HG03064 (cell line): ENCODE data around the gene RAB18.
"Not testable (repeated sequence)": the region's sequence is repeated elsewhere in the genome, so short reads cannot be mapped to it uniquely, and the experiment has no call there.

ENCODE experiments used
- ATAC-seq: cut with Tn5 transposase; IDR thresholded peaks from one replicate; pipeline ENCODE4 v1.9.1; 2021; ENCODE audit warnings: low read depth; ENCODE audit not compliant: unreplicated experiment

The RAB18 gene

DNA sequence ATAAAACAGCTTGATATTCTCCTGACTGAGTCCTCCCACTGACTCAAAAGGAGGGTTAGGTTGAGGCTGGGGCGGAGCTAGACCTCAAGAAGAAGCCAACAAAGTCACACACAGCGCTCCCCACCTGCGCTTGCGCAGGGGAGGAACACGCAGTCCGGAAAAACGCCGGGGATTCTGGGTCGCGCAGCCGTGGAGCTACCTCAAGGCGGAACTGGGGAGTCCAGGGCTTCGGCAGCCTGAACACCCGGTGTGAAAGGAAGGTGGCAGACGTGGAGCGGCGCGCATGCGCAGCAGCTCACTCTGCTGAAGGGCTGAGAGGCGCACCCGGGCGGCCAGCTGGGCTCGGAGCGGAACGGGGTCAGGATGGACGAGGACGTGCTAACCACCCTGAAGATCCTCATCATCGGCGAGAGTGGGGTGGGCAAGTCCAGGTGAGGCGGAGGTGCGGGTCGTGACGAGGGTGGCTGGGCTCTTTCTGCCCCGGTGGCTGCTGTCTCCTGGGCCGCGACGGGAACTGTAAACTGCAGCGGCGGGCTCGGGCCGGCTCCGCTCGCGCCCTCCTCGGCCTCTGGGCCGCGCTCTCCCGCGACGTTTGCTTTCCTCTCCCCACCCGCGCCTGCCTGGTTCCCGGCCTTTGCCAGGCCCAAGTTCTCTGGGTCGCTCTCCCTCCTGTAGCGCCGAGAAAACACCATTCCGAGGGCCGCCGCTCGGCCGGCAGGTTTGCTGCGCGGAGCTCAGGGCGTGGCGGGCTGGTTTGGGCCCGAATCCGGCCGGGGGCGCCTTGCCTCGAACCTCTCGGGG lies at the start of gene RAB18:
Gene RAB18, plus strand, starts transcription at position 298 of the 801 bp plus-strand sequence. Its CDS starts 66 bp downstream, at position 364.
- ATAC-seq = peak; percentile 95

- ATAC-seq = no peak
Observed at GRCh38 chr10:27454837-27455236, 49.3 kb upstream of the RAB18 start.

DNA sequence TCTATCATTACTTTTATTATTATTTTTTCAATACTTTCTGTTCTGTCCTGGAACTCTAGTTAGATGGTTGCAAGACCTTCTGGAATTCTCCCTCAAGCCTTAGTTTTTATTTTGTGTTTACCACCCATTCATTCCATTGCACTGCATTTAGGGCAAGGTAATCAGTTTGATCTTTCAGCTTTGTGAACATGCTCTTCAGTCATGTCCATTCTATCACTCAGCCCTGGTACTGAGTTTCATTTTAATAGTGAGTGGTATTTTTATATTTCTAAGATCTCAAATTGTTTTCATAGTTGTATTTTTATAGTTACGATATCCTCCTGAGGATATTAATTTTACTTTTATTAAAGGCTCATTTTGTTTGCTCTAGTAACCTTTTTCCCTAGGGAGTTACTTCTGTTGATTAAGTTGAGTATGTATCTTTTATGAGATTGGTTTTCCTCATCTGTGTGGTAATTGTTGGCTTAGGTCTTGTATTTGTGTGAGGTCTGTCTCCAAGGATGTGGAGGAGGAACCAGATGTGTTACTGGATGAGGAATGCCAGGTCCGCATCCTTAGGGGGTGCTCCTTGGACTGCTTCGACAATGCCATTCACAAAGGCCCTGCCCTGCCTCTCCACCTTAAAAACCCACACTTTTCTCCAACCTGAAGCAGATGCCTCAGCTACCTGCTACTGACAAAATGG lies 46.7 kb upstream of the RAB18 start:
- no peak for ATAC-seq

DNA sequence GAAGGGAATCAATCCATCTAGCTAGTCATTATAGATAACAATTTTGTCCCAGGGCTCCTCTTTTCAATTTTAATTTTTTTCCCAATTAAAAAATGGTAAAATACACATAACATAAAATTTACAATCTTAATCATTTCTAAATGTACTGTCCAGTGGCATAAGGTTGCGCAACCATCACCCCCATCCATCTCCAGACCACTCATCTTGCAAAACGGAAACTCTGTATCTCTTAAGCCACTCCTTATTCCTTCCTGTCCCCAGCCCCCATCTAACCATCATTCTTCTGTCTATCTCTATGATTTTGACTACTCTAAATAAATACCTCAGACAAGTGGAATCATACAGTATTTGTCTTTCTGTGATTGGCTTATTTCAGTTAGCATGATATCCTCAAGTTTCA lies 46.1 kb upstream of the RAB18 start:
- ATAC-seq = no peak

- no peak for ATAC-seq
Observed at GRCh38 chr10:27461312-27461711, 42.8 kb upstream of the RAB18 start.

DNA sequence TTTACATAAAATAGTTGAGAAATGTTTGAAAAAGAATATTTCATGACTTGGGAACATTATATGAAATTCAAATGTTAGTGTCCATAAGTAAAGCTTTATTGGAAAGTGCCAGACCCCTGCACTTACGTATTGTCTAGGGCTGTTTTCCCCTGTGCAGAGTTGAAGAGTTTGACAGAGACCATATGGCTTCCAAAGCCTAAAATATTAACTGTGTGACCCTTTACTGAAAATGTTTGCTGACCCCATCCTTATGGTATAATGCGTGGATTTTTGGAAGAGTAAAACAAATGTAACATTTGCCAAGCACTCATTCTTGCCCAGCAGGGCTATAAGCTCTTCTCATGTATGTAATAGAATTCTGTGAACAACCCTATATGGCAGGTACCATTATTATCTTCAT lies 40.1 kb upstream of the RAB18 start:
- ATAC-seq = no peak

- peak; percentile 59 for ATAC-seq
Observed at GRCh38 chr10:27464993-27465392, 39.1 kb upstream of the RAB18 start.

GRCh38 chr10:27465596-27465995 lies 38.5 kb upstream of the RAB18 start:
- not testable (repeated sequence) for ATAC-seq

GRCh38 chr10:27470885-27471284 lies 33.2 kb upstream of the RAB18 start:
- no peak for ATAC-seq

DNA sequence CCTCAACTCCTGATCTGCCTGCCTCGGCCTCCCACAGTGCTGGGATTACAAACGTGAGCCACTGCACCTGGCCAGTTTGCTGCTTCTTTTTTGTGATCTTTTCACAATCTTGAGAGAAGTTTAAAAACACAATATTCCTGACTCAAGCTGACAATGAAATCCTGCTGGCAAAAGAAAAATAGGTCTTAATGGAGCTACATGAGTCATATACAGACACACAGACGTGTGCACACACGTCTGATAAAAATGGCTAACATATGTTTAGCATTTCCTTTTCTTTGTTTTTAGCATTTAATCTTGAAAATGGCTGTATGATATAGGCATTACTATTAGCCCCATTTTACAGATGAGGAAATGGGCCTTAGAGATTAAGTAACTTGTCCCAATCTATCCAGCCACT lies 29.4 kb upstream of the RAB18 start:
- no peak for ATAC-seq

GRCh38 chr10:27479016-27479415 lies 25.1 kb upstream of the RAB18 start:
- ATAC-seq = no peak

DNA sequence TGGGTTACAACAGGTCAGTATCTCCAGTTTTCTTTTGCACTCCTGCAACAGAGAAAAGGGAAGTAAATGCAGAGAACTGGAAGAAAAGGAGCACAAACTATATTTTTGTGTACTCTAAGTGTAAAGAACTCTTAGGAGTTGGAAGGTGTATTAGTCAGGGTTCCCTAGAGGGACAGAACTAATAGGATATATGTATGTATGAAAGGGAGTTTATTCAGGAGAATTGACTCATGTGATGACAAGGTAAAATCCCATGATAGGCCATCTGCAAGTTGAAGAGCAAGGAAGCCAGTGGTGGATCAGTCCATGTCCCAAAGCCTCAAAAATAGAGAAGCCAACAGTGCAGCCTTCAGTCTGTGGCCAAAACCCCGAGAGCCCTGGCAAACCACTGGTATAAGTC lies 22.6 kb upstream of the RAB18 start:
- no peak for ATAC-seq

DNA sequence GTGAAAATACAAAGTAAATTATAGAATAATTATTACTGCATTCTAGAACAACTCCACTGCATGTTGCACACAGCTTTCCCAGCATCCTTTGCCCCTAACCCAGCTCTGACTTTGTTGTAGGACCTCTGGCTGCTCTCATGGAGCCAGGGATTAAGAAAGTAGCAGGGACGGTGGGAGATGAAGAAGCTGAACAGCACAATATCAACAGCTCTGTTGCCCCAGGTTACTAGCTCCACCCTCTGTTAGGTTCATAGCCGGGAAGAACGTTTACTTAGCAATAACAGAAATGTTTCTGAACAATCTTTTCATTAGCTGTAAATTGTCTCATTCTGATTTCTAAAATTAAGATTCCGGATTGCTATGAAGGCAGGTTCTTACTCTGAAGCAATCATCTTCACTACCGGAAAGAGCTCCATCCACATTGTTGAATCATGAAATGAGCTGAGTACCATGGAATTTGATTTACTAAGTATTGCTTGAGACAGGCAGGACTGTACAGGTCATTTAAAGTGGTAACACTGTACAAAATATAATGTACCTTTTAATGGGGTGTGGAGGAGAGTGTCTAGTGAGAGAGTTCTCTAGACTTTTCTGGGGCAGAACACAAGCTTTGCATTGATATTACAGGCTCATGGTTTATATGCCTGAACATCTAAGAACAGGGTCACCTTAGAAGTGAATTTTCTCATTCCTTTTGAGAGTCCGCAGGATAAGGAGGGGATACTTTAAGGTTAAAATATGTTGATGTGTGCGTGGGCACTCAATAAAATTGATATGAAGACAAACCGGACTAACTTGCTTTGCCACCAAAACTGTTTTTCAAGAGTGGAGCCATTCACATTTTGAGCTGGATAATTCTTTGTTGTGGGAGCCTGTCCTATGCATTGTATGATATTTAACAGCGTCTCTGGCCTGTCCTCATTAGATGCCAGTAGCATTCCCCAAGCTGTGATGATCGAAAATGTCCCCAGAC lies 20.8 kb upstream of the RAB18 start:
- no peak for ATAC-seq

GRCh38 chr10:27485368-27485767 lies 18.7 kb upstream of the RAB18 start:
- no peak for ATAC-seq

- ATAC-seq = no peak
Observed at GRCh38 chr10:27485986-27486385, 18.1 kb upstream of the RAB18 start.

DNA sequence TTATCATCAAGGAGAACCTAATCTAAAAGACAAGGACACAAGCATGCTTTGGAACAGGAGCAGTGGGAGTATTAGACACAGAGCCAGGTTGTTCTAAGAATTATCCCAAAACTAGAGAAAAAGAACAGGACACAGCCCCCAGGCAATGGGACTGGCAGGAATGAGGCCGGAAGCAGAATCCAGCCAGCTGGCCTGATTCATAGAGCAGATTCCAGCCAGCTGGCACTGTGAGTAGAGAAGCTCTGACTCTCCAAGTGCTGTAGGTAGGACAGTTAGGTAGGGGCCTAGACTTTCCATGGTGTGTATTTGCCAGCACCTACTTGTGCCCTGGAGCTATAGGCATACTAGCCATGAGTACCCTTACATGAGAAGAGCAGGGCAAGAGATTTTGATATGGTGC lies 13.3 kb upstream of the RAB18 start:
- no peak for ATAC-seq

- no peak for ATAC-seq
Observed at GRCh38 chr10:27494116-27494805, 9.8 kb upstream of the RAB18 start.

DNA sequence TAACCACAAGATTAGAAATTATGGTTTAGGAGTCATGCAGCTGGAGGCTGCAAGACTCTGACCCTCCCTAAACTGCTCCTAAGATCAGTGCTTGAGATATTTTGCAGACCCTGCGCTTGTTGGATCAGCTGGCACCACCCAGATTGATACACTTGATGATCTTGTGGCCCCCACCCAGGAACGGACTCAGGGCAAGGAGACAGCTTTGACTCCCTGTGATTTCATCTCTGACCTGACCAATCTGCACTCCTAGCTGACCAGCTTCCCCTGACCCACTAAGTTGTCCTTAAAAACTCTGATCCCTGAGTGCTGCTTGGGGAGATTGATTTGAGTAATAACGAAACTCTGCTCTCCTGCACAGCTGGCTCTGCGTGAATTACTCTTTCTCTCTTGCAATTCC lies 8.0 kb upstream of the RAB18 start:
- ATAC-seq = no peak

DNA sequence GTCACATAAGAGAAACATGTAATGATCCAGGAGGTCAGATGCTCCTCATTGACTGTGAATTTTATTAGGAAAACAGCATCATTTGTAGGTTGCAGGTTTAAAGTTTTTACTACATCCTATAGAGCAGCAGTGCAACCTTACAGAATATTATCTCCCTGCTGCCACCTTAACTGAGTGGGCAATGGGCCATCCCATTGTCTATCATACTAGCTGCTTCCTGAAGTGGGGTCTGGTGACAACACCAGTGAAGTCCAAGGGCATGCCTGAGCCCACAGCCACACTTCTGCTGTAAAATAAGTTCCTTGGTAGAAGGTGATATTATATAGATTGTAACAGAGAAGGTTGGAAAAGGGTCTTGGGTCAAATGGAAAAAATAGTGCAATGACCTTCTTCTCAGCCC lies 4.0 kb upstream of the RAB18 start:
- no peak for ATAC-seq

DNA sequence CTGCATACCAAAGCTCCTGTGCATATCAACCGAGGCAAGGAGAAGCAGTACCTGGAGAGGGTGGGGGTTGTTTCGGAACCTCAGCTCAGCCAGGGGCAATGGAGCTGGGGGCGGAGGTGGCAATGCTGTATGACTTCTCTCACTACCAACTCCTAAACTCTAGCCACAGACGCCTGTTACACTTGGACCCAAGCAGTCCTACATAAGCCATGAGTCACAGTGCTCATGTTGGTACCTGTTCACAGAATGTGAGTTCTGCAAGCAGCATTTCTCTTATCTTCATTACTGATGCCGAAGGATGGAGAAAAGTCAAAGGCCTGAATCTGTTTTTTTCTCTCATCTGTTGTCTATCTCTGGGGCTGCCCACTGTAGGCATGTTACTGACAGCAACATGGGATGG lies 3.2 kb upstream of the RAB18 start:
- ATAC-seq = no peak
